HG03064 (cell line): Measurements from ENCODE around the gene ACY1.

Experiments used
- ATAC-seq: cut with Tn5 transposase; IDR thresholded peaks from one replicate; pipeline ENCODE4 v1.9.1; 2021; ENCODE audit warnings: low read depth; ENCODE audit not compliant: unreplicated experiment

The ACY1 gene

GRCh38 chr3:52004163-52004787 lies 20.9 kb downstream of the ACY1 start:
- ATAC-seq, result no peak

GRCh38 chr3:52004906-52005395 lies 21.6 kb downstream of the ACY1 start:
- no peak for ATAC-seq

GRCh38 chr3:52005571-52005986 lies 22.2 kb downstream of the ACY1 start:
- no peak for ATAC-seq

GRCh38 chr3:52006017-52006819 lies 22.9 kb downstream of the ACY1 start:
- ATAC-seq, result no peak

DNA sequence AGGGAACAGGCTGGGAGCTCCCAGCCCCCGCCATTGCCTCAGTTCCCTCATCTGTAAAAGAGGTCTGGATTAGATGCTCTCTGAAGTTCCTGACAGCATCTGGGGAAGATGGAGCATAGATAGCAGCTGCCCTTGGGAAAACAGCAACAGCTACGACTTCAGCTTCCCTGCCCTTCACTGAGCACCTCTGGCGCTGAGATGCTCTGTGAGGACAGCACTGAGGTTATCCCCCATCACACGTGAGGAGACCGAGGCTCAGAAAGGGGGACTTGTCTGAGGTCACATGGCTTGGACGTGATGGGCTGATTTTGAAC lies 23.4 kb downstream of the ACY1 start:
- no peak for ATAC-seq

DNA sequence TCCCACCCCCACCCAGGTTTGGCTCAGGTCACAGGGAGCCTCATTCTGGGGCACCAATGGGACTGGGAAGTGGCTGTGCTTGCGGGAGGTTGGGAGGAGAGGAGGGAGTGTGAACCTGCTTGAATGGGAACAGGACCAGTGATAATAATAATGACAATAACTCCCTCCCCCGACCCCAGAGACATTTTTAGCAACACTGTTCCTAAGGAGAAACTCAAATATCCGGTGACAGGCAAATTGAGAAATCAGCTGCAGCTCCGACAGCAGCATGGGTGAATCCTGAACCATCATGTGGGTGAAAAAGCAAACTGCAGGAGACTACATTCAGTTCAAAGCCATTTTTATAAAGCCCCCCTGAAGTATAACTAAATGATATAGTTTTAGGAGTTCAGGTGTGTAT lies 24.0 kb downstream of the ACY1 start:
- no peak for ATAC-seq

- ATAC-seq, result no peak
These were observed 27.1 kb downstream of the ACY1 start for GRCh38 chr3:52010431-52010830.

DNA sequence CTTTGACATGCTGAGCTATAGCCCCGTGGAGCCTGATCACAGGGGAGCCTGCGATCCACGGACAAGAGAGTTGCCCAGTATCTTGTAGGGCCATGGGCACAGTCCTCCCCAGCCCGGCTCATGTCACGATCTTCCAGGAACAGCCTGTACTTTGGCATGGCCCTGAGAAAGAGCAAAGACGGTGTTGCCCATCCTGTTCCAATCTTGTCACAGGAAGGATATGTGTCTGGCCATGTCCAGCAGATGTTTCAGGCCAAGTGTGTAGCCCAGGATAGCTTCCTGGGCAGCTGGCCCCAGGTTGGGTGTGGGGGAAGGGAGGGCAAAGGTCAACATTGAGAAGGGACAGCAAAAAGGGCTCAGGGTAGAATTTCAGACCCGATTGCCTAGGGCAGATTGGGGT lies 29.4 kb downstream of the ACY1 start:
- ATAC-seq, result no peak

DNA sequence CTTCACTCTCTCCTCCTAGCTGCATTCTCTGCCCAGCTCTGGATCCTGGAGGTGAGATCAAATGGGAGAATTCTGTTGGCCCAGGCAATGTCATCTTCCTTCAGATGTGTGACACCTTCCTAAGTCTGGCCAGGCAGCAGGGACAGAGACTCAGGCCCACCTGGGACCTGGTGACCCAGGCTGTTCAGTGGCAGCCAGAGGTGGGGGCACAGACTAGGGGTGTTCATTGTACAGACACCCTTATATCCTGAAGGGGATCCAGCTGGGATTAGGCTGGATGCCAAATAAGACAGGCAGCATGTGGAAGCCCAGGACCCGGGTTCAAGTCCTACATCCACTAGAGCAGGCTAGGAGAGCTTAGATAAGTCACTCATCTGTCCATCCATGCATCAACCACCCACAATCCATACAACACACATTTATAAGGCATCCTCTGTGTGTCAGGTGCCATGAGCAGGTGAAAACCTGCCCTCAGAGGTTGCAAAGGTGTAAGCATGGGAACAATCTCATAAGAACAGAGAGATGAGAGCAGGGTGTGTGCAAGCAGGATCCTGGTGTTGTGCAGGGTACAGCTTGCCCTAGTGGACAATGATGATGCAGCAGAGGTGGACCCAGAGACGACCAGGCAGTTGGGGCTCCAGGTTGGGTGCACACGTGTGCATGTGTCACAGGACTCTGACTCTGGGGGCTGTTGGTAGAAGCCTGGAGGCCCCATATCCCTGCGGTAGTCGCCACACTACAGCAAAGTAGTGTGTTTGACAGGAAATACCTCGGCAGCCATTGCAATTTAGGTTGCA lies 30.7 kb downstream of the ACY1 start:
- ATAC-seq, result no peak

DNA sequence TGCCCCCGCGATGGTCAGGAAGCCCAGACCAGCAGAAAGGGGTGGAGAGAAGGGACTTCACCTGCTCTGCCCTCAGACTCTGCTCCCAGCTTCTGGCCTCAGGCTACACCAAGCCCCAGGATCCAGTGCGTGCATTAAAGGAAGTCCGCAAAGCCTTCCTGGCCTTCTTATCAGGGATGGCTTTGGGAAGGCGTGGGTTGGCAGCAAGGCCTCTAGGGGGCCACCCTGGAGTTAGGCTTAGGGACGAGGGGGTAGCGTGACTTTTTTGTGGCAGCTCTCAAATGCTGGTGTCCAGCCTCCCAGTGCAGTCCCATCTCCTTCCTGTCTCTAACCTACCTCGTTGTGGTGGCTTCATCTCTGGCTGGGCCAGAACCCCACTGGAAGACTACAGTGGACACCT lies 31.3 kb downstream of the ACY1 start:
- no peak for ATAC-seq

DNA sequence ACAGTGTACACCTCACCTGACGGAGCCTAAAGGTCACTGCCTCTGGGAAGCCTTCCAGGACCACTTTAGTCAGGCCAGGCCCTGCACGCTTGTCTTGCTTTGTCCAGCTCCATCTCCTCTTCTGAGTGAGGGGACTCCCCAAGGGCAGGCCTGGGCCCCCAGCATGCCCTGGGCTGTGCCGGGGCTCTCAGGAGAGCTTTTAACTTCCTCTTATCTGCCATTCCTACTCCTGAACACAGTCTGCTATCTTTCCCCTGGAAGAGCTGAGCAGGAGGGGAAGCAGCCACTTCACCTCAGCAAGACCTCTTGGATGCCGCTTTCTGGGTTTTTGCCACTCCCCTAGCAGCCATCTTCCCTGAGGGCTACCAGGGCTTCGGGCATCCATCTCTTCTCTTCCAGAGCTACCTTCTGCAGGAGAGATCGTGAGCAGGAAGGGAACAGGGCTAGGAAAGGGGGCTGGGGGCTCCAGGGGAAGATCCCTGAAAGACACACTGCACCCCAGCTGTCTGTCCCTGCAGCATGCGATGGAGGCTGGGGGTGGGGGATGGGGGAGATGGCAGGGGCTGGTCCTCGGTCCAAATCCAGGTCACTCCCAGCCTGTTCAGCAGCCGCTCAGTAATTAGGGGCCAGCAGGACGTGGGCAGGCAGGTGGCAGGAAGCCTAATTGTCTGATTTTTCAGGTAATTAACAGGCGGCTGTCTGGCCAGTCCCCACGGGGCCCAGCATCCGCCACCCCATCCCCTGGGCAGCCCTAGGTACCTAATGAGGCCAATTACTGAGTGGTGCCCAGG lies 32.3 kb downstream of the ACY1 start:
- ATAC-seq, result no peak

- ATAC-seq, result no peak
These were observed 34.3 kb downstream of the ACY1 start for GRCh38 chr3:52017586-52017985.

- ATAC-seq, result no peak
These were observed 35.1 kb downstream of the ACY1 start for GRCh38 chr3:52018319-52019000.

- no peak for ATAC-seq
These were observed 36.2 kb downstream of the ACY1 start for GRCh38 chr3:52019352-52020080.

GRCh38 chr3:52020796-52021195 lies 37.5 kb downstream of the ACY1 start:
- ATAC-seq, result no peak

DNA sequence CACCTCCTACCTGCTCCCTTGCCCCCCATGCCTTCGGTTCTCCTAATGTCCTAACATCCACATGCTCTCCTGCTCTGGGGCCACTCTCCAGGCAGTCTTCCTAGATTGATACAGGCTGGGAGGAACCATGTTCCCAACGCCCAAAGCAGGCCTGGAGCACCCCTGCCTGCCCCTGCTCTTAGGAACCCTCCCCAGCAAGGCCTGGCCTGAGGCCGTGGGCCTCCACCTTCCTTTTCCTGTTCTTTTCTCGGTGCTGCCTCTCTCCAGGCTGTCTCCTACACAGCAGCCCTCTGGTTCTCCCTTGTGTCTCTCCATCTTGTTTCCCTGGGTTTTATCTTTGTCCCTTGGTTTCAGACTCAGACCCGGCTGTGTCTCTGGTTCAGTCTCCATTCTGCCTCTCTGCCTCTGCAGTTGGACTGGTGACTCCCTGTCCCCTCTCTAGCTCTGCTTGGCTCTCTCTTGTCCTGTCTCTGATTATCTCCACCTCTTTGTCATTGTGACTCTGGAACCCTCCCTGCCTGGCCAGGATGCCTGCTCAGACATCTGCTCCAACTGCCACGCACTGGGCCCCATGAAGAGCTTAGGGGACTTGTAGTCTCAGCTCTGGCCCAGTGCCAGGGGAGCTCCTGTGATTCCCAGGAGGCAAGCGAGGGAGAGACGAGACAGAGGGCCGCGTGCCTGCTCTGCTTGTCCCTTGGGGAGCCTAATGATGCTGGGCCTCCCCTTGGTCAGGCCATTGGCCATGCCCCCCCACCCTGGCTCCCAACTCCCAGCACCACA lies 38.3 kb downstream of the ACY1 start:
- ATAC-seq, result no peak

- no peak for ATAC-seq
These were observed 39.2 kb downstream of the ACY1 start for GRCh38 chr3:52022323-52023100.
